Measurements from ENCODE around the gene SH3D19. TPM values are rescaled to one million over a fixed set of nuclear protein-coding genes. Genes with fewer than 3 reads are reported as not detected.

The SH3D19 gene
- polyA plus RNA-seq, 3 donors: not detected

DNA sequence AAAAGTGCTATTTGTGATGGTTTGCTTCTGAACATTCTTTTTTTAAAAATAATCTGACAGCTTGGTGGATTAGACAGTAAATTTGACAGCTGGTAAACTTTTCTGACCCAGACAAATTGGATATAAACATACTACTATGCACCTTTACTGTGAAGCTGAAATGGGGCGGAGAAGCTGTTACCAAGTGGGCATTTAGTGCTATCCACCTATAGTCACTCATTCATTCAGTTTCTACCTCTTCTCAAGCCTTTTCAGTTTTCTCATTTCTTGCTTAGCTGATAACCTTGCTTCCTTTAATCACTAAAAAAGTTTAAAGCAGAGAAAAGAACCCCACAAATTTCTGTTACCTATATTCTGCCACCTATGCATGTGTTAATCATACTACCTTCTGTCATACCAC is 220.8 kb downstream of the SH3D19 start:
- Histone ChIP-seq H3K4me1 (ENCODE audit: control insufficient read depth in 1 of 2, insufficient read depth in 2 of 2, low read length in 2 of 2) (peaks cover 16% of the 10 kb centered on the region in 2 donors), H3K27me3 (ENCODE audit: control insufficient read depth in 2 of 2, insufficient read depth in 2 of 2, low read length in 2 of 2) (no peaks in the 10 kb centered on the region), H2AFZ (ENCODE audit: insufficient read depth, low read depth, low read length, poor library complexity, severe bottlenecking) (no peak overlapping the region), H4K20me1 (ENCODE audit: insufficient read depth, low read length) (peaks cover 83% of the 10 kb centered on the region), H3K4me3 (replicated peaks in 1 of 3; ENCODE audit: low read depth in 2 of 3, low read length in 3 of 3) (no peak overlapping the region), H3K9ac (ENCODE audit: insufficient read depth, low read length, poor library complexity, severe bottlenecking) (no peak overlapping the region), H3K9me3 (replicated peaks in 1 of 2; ENCODE audit: control insufficient read depth in 1 of 2, insufficient read depth in 1 of 2, low read length in 2 of 2) (no peaks in the 10 kb centered on the region), H3K27ac (ENCODE audit: low read depth in 1 of 2, low read length in 2 of 2) (no peak overlapping the region), H3K36me3 (replicated peaks in 1 of 2; ENCODE audit: control insufficient read depth in 1 of 2, insufficient read depth in 2 of 2, low read length in 2 of 2) (peaks cover 58 to 79% of the 10 kb centered on the region in 2 donors), H3K4me2 (replicated peaks; ENCODE audit: extremely low read depth, low read length, poor library complexity, severe bottlenecking) (no peak overlapping the region), H3K79me2 (ENCODE audit: insufficient read depth, low read length) (peaks cover 39% of the 10 kb centered on the region)
- peaks cover 18% of the 10 kb centered on the region for H3K4me1 Mint-ChIP-seq
- no peak for DNase-seq
- TF ChIP-seq, protein P1, sequence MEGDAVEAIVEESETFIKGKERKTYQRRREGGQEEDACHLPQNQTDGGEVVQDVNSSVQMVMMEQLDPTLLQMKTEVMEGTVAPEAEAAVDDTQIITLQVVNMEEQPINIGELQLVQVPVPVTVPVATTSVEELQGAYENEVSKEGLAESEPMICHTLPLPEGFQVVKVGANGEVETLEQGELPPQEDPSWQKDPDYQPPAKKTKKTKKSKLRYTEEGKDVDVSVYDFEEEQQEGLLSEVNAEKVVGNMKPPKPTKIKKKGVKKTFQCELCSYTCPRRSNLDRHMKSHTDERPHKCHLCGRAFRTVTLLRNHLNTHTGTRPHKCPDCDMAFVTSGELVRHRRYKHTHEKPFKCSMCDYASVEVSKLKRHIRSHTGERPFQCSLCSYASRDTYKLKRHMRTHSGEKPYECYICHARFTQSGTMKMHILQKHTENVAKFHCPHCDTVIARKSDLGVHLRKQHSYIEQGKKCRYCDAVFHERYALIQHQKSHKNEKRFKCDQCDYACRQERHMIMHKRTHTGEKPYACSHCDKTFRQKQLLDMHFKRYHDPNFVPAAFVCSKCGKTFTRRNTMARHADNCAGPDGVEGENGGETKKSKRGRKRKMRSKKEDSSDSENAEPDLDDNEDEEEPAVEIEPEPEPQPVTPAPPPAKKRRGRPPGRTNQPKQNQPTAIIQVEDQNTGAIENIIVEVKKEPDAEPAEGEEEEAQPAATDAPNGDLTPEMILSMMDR (IDR thresholded peaks at IDR 0.05): no peak
- no peak overlapping the region for H3K4me3 Mint-ChIP-seq
- WGBS (ENCODE audit: insufficient coverage): no CpG with 5 or more reads among the region's 1 CpG
- no peaks in the 10 kb centered on the region for H3K9me3 Mint-ChIP-seq
- intact Hi-C loops (cut with micrococcal nuclease): no loop called here
- no peaks in the 10 kb centered on the region for H3K27me3 Mint-ChIP-seq (ENCODE audit: low read depth in 3 of 3)
- peaks cover 60 to 87% of the 10 kb centered on the region in 2 donors for H3K36me3 Mint-ChIP-seq
- H3K27ac Mint-ChIP-seq: no peak overlapping the region

DNA sequence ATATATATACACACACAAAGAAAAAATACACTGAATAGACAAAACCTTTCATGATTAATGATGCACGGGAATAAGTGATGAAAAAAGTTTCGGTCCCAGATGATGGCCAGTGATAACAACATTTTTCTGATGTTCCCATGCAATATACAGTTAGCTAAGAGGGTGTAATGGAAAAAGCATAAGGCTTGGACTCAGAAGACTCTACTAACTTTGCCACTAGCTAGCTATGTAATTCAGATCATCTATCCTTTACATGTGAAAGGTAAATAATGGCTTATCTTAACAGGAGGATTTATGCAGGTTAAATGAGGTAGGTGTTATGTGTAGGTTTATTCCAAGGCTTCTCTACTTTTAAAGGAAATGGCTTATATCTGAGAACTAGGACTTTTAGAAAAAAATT is 221.6 kb downstream of the SH3D19 start:
- Mint-ChIP-seq H3K36me3 (peaks cover 60 to 80% of the 10 kb centered on the region in 2 donors), H3K4me1 (peaks cover 18% of the 10 kb centered on the region)

More for the DNA sequence above, 221.6 kb downstream of the SH3D19 start:
- Histone ChIP-seq H3K4me1 (ENCODE audit: control insufficient read depth in 1 of 2, insufficient read depth in 2 of 2, low read length in 2 of 2) (peaks cover 18 to 20% of the 10 kb centered on the region in 2 donors), H3K79me2 (ENCODE audit: insufficient read depth, low read length) (peaks cover 42% of the 10 kb centered on the region), H2AFZ (ENCODE audit: insufficient read depth, low read depth, low read length, poor library complexity, severe bottlenecking) (no peak overlapping the region), H3K27ac (ENCODE audit: low read depth in 1 of 2, low read length in 2 of 2) (no peak overlapping the region), H3K4me2 (replicated peaks; ENCODE audit: extremely low read depth, low read length, poor library complexity, severe bottlenecking) (no peak overlapping the region), H3K9ac (ENCODE audit: insufficient read depth, low read length, poor library complexity, severe bottlenecking) (no peak overlapping the region), H4K20me1 (ENCODE audit: insufficient read depth, low read length) (peaks cover 83% of the 10 kb centered on the region), H3K36me3 (replicated peaks in 1 of 2; ENCODE audit: control insufficient read depth in 1 of 2, insufficient read depth in 2 of 2, low read length in 2 of 2) (peaks cover 58 to 78% of the 10 kb centered on the region in 2 donors), H3K4me3 (replicated peaks in 1 of 3; ENCODE audit: low read depth in 2 of 3, low read length in 3 of 3) (no peak overlapping the region), H3K27me3 (ENCODE audit: control insufficient read depth in 2 of 2, insufficient read depth in 2 of 2, low read length in 2 of 2) (no peaks in the 10 kb centered on the region), H3K9me3 (replicated peaks in 1 of 2; ENCODE audit: control insufficient read depth in 1 of 2, insufficient read depth in 1 of 2, low read length in 2 of 2) (no peaks in the 10 kb centered on the region)
- Mint-ChIP-seq H3K4me3 (no peak overlapping the region), H3K27ac (no peak overlapping the region), H3K27me3 (ENCODE audit: low read depth in 3 of 3) (no peaks in the 10 kb centered on the region), H3K9me3 (no peaks in the 10 kb centered on the region)
- no CpG with 5 or more reads among the region's 2 CpGs for WGBS (ENCODE audit: insufficient coverage)
- DNase-seq: no peak
- TF ChIP-seq, protein P1 (IDR thresholded peaks at IDR 0.05): no peak
- intact Hi-C loops (cut with micrococcal nuclease): no loop called here

Data from CD14-positive monocyte (primary cell).